ENCODE data around the gene ACER3. TPM values are rescaled to one million over a fixed set of nuclear protein-coding genes. Genes with fewer than 3 reads are reported as not detected.
A peak's percentile ranks its signal among the peaks of the same experiment; 100 is the strongest.

Gene ACER3
- total RNA-seq, 1 donor from 2014 or later = 25.7 TPM

GRCh38 chr11:77071671-77072605, 211.2 kb downstream of the ACER3 start:
- H3K27ac Mint-ChIP-seq (ENCODE audit: unreplicated experiment) = peak overlapping the region; percentile 72
- no peak overlapping the region for H3K4me3 Mint-ChIP-seq (ENCODE audit: unreplicated experiment)
- H3K36me3 Mint-ChIP-seq (ENCODE audit: unreplicated experiment) = no peaks in the 10 kb centered on the region
- H3K4me1 Mint-ChIP-seq (ENCODE audit: low read depth, unreplicated experiment) = peaks cover 42% of the 10 kb centered on the region
- H3K27me3 Mint-ChIP-seq (ENCODE audit: unreplicated experiment) = peaks cover 11% of the 10 kb centered on the region
- peak; percentile 12 for DNase-seq
- no peaks in the 10 kb centered on the region for H3K9me3 Mint-ChIP-seq (ENCODE audit: unreplicated experiment)
- TF ChIP-seq CTCF (IDR thresholded peaks at IDR 0.05; ENCODE audit: partially characterized antibody, unreplicated experiment) = no peak

GRCh38 chr11:77072851-77073327, 212.2 kb downstream of the ACER3 start:
- no peak for DNase-seq
- peaks cover 2% of the 10 kb centered on the region for H3K36me3 Mint-ChIP-seq (ENCODE audit: unreplicated experiment)
- peak overlapping the region; percentile 91 for H3K27ac Mint-ChIP-seq (ENCODE audit: unreplicated experiment)
- no peak overlapping the region for H3K4me3 Mint-ChIP-seq (ENCODE audit: unreplicated experiment)
- peaks cover 37% of the 10 kb centered on the region for H3K4me1 Mint-ChIP-seq (ENCODE audit: low read depth, unreplicated experiment)
- peaks cover 6% of the 10 kb centered on the region for H3K27me3 Mint-ChIP-seq (ENCODE audit: unreplicated experiment)
- peaks cover under 1% of the 10 kb centered on the region for H3K9me3 Mint-ChIP-seq (ENCODE audit: unreplicated experiment)
- TF ChIP-seq CTCF (IDR thresholded peaks at IDR 0.05; ENCODE audit: partially characterized antibody, unreplicated experiment) = no peak

GRCh38 chr11:77073328-77074001, 212.7 kb downstream of the ACER3 start:
- Mint-ChIP-seq H3K27ac (ENCODE audit: unreplicated experiment) (peak overlapping the region; percentile 91), H3K27me3 (ENCODE audit: unreplicated experiment) (peaks cover 6% of the 10 kb centered on the region), H3K4me3 (ENCODE audit: unreplicated experiment) (peak overlapping the region; percentile 38), H3K36me3 (ENCODE audit: unreplicated experiment) (peaks cover 7% of the 10 kb centered on the region), H3K4me1 (ENCODE audit: low read depth, unreplicated experiment) (peaks cover 34% of the 10 kb centered on the region), H3K9me3 (ENCODE audit: unreplicated experiment) (peaks cover 4% of the 10 kb centered on the region)
- TF ChIP-seq CTCF (IDR thresholded peaks at IDR 0.05; ENCODE audit: partially characterized antibody, unreplicated experiment) = no peak
- DNase-seq = peak; percentile 60

GRCh38 chr11:77074205-77074604, 213.5 kb downstream of the ACER3 start:
- Mint-ChIP-seq H3K9me3 (ENCODE audit: unreplicated experiment) (peaks cover 4% of the 10 kb centered on the region), H3K36me3 (ENCODE audit: unreplicated experiment) (peaks cover 14% of the 10 kb centered on the region), H3K27ac (ENCODE audit: unreplicated experiment) (no peak overlapping the region), H3K4me3 (ENCODE audit: unreplicated experiment) (no peak overlapping the region), H3K4me1 (ENCODE audit: low read depth, unreplicated experiment) (peaks cover 28% of the 10 kb centered on the region), H3K27me3 (ENCODE audit: unreplicated experiment) (peaks cover 6% of the 10 kb centered on the region)
- TF ChIP-seq CTCF (IDR thresholded peaks at IDR 0.05; ENCODE audit: partially characterized antibody, unreplicated experiment) = no peak
- DNase-seq = no peak

Measured in glutamatergic neuron (in vitro differentiated cells).